Stimulated activated effector memory CD8-positive, alpha-beta T cell treated with anti-CD3 and anti-CD28 coated beads, Interleukin-12 subunit alpha, Interleukin-12 subunit beta, amount 100 ng/mL, for 72 hours (primary cell): ENCODE measurements around the gene SHLD1.
"Not testable (repeated sequence)": the region's sequence is repeated elsewhere in the genome, so short reads cannot be mapped to it uniquely, and the experiment has no call there.

Experiments
- ATAC-seq: fragments of 150-1000 bp; cut with Tn5 transposase; 2 replicates; pipeline ENCODE4 v1.10.0; 2021
- DNase-seq, 2 donors: peaks; one replicate each; pipeline ENCODE4 v3.0.0; 2021 to 2022; ENCODE audit warnings: low spot score in 2 of 2
- H3K27ac Mint-ChIP-seq: one replicate; pipeline ENCODE4 v1.8.0; 2022; ENCODE audit warnings: mild to moderate bottlenecking, mixed read lengths
- H3K36me3 Mint-ChIP-seq: one replicate; pipeline ENCODE4 v1.8.0; 2022; ENCODE audit warnings: mild to moderate bottlenecking, mixed read lengths
- H3K4me1 Mint-ChIP-seq: one replicate; pipeline ENCODE4 v1.8.0; 2022; ENCODE audit warnings: mixed read lengths
- H3K4me3 Mint-ChIP-seq: one replicate; pipeline ENCODE4 v1.8.0; 2022; ENCODE audit warnings: mild to moderate bottlenecking, mixed read lengths
- H3K9me3 Mint-ChIP-seq: one replicate; pipeline ENCODE4 v1.8.0; 2022; ENCODE audit warnings: mixed read lengths

The SHLD1 gene

GRCh38 chr20:5749952-5750779 is at the start of gene SHLD1:
Gene SHLD1, plus strand, starts transcription at chr20:5750401. Its CDS starts 22,465 bp downstream, at chr20:5772866.
- peaks cover 6% of the 10 kb centered on the region for H3K4me1 Mint-ChIP-seq
- H3K4me3 Mint-ChIP-seq, result peak within 1 kb of the TSS; percentile 78
- H3K9me3 Mint-ChIP-seq, result no peaks in the 10 kb centered on the region
- H3K36me3 Mint-ChIP-seq, result no peaks in the 10 kb centered on the region
- DNase-seq, result peak; percentile 54 to 86
- H3K27ac Mint-ChIP-seq, result peak within 1 kb of the TSS; percentile 96
- peak; percentile 96 for ATAC-seq

- not testable (repeated sequence) for DNase-seq, ATAC-seq, H3K4me3 Mint-ChIP-seq, H3K36me3 Mint-ChIP-seq, H3K4me1 Mint-ChIP-seq, H3K9me3 Mint-ChIP-seq, H3K27ac Mint-ChIP-seq
These were observed 47.9 kb upstream of the SHLD1 start for GRCh38 chr20:5702339-5702738.

DNA sequence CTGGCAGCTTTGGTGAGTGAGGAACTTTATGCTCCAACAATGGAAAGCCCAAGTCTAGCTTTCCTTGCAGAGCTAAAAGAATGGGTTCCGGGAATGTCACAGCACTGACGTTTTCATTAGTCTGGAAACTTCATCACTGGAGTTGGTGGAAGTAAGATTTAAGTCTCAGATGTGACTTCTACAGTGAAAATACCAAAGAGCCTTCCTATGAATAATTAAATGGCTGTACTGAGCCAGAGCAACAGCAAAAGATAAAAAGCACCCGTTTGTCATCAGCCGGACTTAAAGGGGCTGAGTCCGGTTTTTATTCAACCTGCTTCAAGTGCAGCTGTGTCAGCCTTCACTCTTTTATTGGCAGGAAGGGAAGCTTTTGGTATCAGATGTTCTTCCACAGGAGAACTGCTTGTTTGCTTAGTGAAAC is 46.5 kb upstream of the SHLD1 start:
- H3K9me3 Mint-ChIP-seq, result no peaks in the 10 kb centered on the region
- no peaks in the 10 kb centered on the region for H3K4me1 Mint-ChIP-seq
- H3K4me3 Mint-ChIP-seq, result no peak overlapping the region
- DNase-seq, result no peak
- H3K36me3 Mint-ChIP-seq, result no peaks in the 10 kb centered on the region
- no peak overlapping the region for H3K27ac Mint-ChIP-seq
- ATAC-seq, result no peak

DNA sequence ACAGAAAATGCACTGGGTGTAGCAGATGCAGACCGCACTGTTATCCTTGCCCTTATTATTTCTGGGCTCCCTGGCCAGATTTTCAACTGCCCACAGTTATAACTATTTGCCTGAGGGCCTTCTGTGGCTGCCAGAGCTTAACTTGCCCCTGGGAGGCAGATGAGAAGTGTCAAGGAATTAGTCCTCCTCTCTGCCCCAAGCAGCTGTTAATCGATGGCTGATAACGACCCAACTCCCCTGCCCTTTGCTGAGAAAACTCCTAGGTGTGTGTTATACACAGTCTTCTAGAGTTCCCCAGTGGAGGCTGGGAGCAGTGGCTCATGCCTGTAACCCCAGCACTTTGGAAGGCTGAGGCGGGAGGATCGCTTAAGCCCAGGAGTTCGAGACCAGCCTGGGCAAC is 44.4 kb upstream of the SHLD1 start:
- ATAC-seq, result no peak
- H3K4me1 Mint-ChIP-seq, result no peaks in the 10 kb centered on the region
- H3K4me3 Mint-ChIP-seq, result no peak overlapping the region
- H3K36me3 Mint-ChIP-seq, result no peaks in the 10 kb centered on the region
- DNase-seq, result no peak
- H3K27ac Mint-ChIP-seq, result no peak overlapping the region
- no peaks in the 10 kb centered on the region for H3K9me3 Mint-ChIP-seq

GRCh38 chr20:5706797-5707196 is 43.4 kb upstream of the SHLD1 start:
- no peaks in the 10 kb centered on the region for H3K9me3 Mint-ChIP-seq
- DNase-seq (no peak), ATAC-seq (no peak)
- H3K27ac Mint-ChIP-seq, result no peak overlapping the region
- no peaks in the 10 kb centered on the region for H3K4me1 Mint-ChIP-seq
- no peaks in the 10 kb centered on the region for H3K36me3 Mint-ChIP-seq
- no peak overlapping the region for H3K4me3 Mint-ChIP-seq

DNA sequence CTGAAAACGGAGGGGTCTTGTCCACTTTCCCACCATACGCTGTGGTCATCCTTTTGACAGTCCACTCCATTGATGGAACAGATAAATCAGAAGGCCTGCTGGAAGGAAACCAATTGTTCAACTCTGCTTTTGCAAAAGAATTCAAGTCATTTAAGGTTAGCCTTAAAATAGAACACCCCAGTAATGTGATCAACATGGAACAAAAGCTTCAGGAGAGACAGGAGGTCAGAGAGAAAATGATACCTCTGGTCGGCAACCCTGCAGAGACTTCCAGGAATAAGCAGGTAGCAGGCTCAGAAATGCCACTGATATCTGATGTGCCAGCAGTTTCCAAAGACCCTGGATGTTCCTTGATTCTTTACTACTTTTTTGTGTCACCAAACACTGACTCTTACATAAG is 39.6 kb upstream of the SHLD1 start:
- no peak overlapping the region for H3K4me3 Mint-ChIP-seq
- H3K27ac Mint-ChIP-seq, result no peak overlapping the region
- ATAC-seq (no peak), DNase-seq (no peak)
- H3K36me3 Mint-ChIP-seq, result no peaks in the 10 kb centered on the region
- peaks cover 16% of the 10 kb centered on the region for H3K4me1 Mint-ChIP-seq
- peaks cover 2% of the 10 kb centered on the region for H3K9me3 Mint-ChIP-seq

DNA sequence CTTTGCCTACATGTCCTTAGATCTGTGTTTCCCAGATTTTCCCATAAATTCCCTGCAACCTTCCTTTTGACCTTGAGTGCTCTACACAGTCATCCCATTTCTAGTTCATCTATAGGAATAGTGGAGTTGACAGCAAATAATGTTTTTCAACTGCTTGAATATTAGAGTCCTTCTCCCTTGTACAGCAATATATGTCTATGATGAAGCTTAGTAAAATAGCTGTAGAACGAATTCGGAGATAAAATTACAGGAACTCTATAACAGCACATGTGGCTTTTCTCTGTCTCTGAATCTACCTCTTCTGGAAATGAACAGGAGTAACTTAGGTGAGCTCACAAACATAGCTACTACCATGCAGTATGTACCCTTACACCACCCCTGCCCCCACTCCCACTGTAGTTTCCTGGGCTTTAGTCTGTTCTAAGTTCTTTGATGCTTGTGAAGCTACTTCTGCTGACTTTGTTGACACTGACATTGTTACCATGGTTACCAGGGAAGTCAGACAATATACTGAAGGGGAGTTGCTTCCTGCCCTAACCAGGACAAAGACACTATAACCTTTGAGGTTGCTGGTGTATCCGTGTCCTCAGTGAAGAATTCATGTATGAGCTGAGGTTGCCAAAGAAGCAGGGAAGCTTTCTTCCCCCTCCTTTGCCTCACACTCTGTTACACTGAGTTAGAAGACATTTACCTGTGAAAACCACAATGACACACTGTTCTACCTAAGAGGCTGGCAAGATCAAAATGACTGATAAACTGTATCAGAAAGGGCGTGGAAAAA is 35.8 kb upstream of the SHLD1 start:
- H3K4me3 Mint-ChIP-seq, result no peak overlapping the region
- peaks cover 6% of the 10 kb centered on the region for H3K9me3 Mint-ChIP-seq
- no peaks in the 10 kb centered on the region for H3K36me3 Mint-ChIP-seq
- ATAC-seq (peak; percentile 89), DNase-seq (peak in 1 of 2 donors; percentile 56)
- H3K4me1 Mint-ChIP-seq, result peaks cover 20% of the 10 kb centered on the region
- H3K27ac Mint-ChIP-seq, result peak overlapping the region; percentile 85

GRCh38 chr20:5715071-5715841 is 34.9 kb upstream of the SHLD1 start:
- H3K27ac Mint-ChIP-seq, result peak overlapping the region; percentile 85
- H3K36me3 Mint-ChIP-seq, result no peaks in the 10 kb centered on the region
- ATAC-seq (peak; percentile 40), DNase-seq (no peak)
- H3K4me3 Mint-ChIP-seq, result no peak overlapping the region
- H3K4me1 Mint-ChIP-seq, result peaks cover 23% of the 10 kb centered on the region
- peaks cover 6% of the 10 kb centered on the region for H3K9me3 Mint-ChIP-seq

- Mint-ChIP-seq H3K36me3 (no peaks in the 10 kb centered on the region), H3K4me3 (no peak overlapping the region), H3K27ac (no peak overlapping the region), H3K4me1 (peaks cover 23% of the 10 kb centered on the region), H3K9me3 (peaks cover 6% of the 10 kb centered on the region)
- ATAC-seq (no peak), DNase-seq (no peak)
These were observed 33.2 kb upstream of the SHLD1 start for GRCh38 chr20:5716953-5717352.

DNA sequence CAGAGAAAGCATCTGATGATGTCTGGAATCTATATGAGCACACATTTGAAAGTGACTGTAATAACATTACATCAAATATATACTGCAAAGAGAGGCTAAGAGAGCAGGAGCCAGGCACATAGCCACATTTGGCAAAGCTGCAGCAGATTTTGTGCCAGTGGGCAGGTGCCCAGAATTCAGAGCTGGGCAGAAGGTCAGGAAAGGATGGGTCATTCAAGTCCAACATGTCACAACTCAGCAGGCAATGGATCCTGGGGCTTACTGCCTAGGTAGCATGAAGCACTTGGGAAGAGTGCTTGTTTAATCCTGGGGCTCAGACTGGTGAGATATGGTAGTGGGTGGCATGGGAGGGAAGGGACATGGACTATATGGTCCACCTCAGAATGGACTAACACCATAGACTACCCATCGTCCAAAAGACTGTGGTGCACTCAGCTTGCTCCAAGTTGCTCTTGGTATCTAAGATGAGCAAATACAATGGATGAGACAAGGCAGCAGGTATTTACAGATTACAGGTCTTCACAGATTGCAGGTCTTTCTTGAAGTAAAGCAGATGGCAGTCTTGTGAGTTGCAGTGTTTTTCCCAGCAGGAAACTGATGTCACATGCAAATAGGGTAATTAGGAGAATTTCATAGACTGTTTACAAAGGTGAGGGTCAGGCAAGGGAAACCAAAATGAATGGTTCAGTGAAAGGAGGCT is 31.2 kb upstream of the SHLD1 start:
- Mint-ChIP-seq H3K9me3 (peaks cover 6% of the 10 kb centered on the region), H3K4me3 (no peak overlapping the region), H3K36me3 (no peaks in the 10 kb centered on the region), H3K27ac (no peak overlapping the region), H3K4me1 (peaks cover 20% of the 10 kb centered on the region)
- DNase-seq, result no peak
- ATAC-seq, result no peak

DNA sequence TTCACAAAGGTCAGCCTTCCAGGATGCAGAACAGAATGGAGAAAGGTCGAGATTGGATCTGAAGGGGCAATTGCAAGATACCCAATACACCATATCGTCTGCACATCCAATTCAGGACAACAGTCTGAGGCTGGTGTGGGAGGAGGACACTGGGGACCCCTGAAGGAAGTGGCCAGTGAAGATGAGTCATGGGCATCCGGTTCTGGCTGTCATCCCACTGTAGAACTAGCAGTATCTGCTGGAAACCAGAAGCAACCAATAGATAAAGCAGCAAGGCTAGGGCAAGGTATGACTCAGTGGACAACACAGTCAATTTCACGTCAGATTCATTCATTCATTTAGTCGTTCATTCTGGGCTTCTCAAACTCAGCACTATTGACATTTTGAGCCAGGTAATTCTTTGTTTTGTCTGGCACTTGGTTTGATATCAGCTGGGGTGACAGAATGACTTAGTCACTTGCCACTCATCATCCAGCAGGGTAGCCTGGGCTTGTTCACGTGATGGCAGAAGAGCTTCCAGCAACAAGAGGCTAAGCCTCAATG is 30.3 kb upstream of the SHLD1 start:
- ATAC-seq (peak; percentile 82), DNase-seq (no peak)
- Mint-ChIP-seq H3K4me1 (peaks cover 11% of the 10 kb centered on the region), H3K9me3 (peaks cover 4% of the 10 kb centered on the region), H3K4me3 (no peak overlapping the region), H3K27ac (no peak overlapping the region), H3K36me3 (no peaks in the 10 kb centered on the region)

DNA sequence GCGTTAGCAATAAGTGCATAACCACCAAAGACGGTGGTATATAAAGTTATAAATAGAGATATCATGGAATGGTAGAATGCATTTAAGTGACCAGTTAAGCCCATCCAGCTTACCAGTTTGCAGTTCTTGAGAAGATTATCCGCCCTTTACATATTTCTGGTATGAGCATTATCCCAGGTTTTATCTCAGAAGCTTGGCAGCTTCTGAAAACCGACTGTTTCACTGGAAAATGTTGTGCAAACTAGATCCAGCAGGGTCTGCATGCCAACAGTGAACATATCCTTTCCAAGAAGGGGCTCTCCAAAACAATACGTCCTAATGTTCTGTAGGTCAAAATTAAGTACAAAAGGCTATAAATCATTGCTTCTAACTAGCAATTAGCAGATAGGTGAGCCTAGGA is 29.5 kb upstream of the SHLD1 start:
- DNase-seq (no peak), ATAC-seq (no peak)
- Mint-ChIP-seq H3K4me1 (peaks cover 7% of the 10 kb centered on the region), H3K9me3 (peaks cover 3% of the 10 kb centered on the region), H3K27ac (no peak overlapping the region), H3K36me3 (no peaks in the 10 kb centered on the region), H3K4me3 (no peak overlapping the region)

GRCh38 chr20:5721356-5721755 is 28.8 kb upstream of the SHLD1 start:
- not testable (repeated sequence) for H3K4me1 Mint-ChIP-seq, ATAC-seq, H3K4me3 Mint-ChIP-seq, H3K9me3 Mint-ChIP-seq, DNase-seq, H3K36me3 Mint-ChIP-seq, H3K27ac Mint-ChIP-seq

GRCh38 chr20:5722927-5723326 is 27.3 kb upstream of the SHLD1 start:
- ATAC-seq, result no peak
- Mint-ChIP-seq H3K4me3 (no peak overlapping the region), H3K36me3 (no peaks in the 10 kb centered on the region), H3K4me1 (peaks cover 7% of the 10 kb centered on the region), H3K27ac (no peak overlapping the region), H3K9me3 (peaks cover 3% of the 10 kb centered on the region)
- no peak for DNase-seq

GRCh38 chr20:5725183-5725463 is 25.1 kb upstream of the SHLD1 start:
- not testable (repeated sequence) for ATAC-seq, H3K27ac Mint-ChIP-seq, H3K4me1 Mint-ChIP-seq, H3K4me3 Mint-ChIP-seq, DNase-seq, H3K9me3 Mint-ChIP-seq, H3K36me3 Mint-ChIP-seq
